Activated CD4-positive, alpha-beta T cell treated with anti-CD3 and anti-CD28 coated beads, Interleukin-2, amount 50 U/mL, for 16 hours (primary cell): ENCODE results near the gene POTEM.
"Not testable (repeated sequence)": the region's sequence is repeated elsewhere in the genome, so short reads cannot be mapped to it uniquely, and the experiment has no call there.

ENCODE experiments used
- DNase-seq: peaks from one replicate; pipeline ENCODE4 v3.0.0-alpha.2; 2020

Gene POTEM

DNA sequence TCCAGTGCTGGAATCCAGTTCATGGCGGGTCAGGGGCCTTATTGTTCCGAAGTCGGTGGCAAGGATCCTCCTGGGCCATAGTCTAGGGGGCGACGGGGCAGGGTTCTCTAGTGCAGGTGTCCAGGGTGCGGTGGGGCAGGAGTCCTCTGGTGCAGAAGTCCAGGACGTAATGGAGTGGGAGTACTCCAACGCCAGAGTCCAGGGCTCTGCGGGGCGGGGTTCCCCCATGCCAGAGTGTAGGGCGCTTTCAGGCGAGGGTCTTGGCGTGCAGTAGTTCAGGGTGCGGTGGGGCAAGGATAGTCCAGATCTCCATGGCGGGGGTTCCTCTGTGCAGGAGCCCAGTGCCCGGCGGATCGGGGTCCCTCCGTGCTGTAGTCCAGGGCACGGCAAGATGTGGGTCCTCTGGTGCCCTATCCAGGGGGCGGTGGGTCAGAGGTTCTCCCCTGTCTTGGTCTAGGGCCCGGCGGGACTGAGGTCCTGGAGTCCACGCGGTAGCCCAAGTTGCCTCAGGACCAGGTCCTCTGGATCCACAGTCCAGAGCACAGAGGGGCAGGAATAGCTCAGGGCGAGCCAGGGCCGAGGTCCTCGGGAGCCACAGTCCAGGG is 70.9 kb downstream of the POTEM start:
- DNase-seq, result not testable (repeated sequence)

DNA sequence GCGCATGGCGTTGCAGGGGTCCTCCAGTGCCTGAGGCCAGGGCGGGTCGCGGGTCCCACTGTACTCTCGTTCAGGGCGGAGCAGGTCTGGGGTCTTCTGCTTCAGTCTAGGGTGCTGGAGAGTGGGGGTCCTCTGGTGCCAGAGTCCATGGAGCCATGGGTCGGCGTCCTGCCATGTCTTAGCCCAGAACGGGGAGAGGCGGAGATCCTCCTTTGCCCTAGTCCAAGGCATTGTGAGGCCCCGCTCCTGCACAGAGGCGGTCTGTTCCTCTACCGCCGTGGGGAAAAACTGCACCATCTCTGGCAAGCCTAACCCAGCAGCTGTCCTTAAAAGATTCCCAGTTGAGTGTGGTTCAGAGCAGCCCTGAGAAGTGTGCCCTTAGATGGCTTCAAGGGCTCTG is 71.6 kb downstream of the POTEM start:
- not testable (repeated sequence) for DNase-seq

DNA sequence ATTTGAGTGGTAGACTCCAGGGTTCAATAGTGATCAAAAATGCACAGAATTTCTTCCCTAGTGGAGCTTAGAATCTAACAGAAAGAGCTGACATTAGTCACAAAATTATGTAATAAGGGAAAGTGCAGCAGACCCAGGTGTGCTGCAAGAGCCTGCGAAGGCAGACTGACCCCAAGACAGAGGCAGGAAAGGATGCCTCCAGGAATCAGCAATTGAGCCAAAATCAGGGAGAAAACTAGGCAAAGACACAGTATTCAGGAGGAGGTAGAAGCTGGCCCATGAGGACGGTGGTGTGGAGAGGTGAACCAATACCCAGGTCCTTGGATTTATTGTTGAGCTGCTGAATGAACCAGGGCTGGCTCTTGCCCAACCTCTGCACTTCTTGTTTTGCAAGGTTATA is 76.2 kb downstream of the POTEM start:
- not testable (repeated sequence) for DNase-seq
